Measurements from ENCODE around the gene PADI1.

Gene PADI1

DNA sequence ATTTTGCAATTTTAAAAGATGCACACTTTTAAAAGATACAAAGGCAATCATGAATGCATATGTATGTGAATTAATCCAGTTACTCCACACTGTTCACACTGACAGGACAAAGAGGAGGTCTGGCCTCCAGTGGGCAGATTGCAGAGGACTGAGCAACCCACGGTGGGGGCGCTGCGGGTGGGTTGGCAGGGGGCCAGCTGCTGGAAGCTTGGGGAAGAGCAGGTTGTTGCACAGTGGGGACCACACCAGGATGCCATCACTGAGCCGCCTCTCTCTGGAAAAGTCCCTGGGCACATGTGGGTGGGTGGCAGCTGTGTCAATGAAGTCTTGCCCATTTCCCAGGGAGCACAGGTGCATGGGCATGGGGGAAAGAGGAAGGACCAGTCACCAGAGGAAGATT, 90.4 kb downstream of the PADI1 start:
- H3K4me1 ChIP-seq: no peaks in the 10 kb centered on the region
- H3K27ac ChIP-seq: no peak overlapping the region
- no peaks in the 10 kb centered on the region for H3K27me3 ChIP-seq (ENCODE audit: control insufficient read depth, insufficient read depth, low read length)
- H3K4me2 ChIP-seq (ENCODE audit: low read length): no peak overlapping the region
- H3K36me3 ChIP-seq (ENCODE audit: control insufficient read depth, insufficient read depth, low read length): no peaks in the 10 kb centered on the region
- H3K9ac ChIP-seq: no peak overlapping the region
- no peaks in the 10 kb centered on the region for H3K9me3 ChIP-seq (ENCODE audit: control insufficient read depth, low read length)
- H3K4me3 ChIP-seq (ENCODE audit: low read depth, low read length): no peak overlapping the region
- H3K79me2 ChIP-seq: no peaks in the 10 kb centered on the region
- no peak overlapping the region for H2AFZ ChIP-seq
- TF ChIP-seq, protein P1, sequence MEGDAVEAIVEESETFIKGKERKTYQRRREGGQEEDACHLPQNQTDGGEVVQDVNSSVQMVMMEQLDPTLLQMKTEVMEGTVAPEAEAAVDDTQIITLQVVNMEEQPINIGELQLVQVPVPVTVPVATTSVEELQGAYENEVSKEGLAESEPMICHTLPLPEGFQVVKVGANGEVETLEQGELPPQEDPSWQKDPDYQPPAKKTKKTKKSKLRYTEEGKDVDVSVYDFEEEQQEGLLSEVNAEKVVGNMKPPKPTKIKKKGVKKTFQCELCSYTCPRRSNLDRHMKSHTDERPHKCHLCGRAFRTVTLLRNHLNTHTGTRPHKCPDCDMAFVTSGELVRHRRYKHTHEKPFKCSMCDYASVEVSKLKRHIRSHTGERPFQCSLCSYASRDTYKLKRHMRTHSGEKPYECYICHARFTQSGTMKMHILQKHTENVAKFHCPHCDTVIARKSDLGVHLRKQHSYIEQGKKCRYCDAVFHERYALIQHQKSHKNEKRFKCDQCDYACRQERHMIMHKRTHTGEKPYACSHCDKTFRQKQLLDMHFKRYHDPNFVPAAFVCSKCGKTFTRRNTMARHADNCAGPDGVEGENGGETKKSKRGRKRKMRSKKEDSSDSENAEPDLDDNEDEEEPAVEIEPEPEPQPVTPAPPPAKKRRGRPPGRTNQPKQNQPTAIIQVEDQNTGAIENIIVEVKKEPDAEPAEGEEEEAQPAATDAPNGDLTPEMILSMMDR (IDR thresholded peaks at IDR 0.05): no peak
